GM20000 (cell line): ENCODE measurements around the gene ITGA3.

ENCODE experiments used
- DNase-seq: peaks from one replicate; pipeline ENCODE4 v3.0.0; 2012; ENCODE audit warnings: low spot score
- TF ChIP-seq, protein P1 (sequence below): IDR thresholded peaks from 2 replicates; pipeline ENCODE4 v1.5.1; 2012; ENCODE audit warnings: mild to moderate bottlenecking, control low read depth; ENCODE audit errors: extremely low read depth, missing control alignments

ITGA3 gene

GRCh38 chr17:50112694-50113093 lies 56.8 kb downstream of the ITGA3 start:
- TF ChIP-seq, protein P1, sequence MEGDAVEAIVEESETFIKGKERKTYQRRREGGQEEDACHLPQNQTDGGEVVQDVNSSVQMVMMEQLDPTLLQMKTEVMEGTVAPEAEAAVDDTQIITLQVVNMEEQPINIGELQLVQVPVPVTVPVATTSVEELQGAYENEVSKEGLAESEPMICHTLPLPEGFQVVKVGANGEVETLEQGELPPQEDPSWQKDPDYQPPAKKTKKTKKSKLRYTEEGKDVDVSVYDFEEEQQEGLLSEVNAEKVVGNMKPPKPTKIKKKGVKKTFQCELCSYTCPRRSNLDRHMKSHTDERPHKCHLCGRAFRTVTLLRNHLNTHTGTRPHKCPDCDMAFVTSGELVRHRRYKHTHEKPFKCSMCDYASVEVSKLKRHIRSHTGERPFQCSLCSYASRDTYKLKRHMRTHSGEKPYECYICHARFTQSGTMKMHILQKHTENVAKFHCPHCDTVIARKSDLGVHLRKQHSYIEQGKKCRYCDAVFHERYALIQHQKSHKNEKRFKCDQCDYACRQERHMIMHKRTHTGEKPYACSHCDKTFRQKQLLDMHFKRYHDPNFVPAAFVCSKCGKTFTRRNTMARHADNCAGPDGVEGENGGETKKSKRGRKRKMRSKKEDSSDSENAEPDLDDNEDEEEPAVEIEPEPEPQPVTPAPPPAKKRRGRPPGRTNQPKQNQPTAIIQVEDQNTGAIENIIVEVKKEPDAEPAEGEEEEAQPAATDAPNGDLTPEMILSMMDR: no peak
- no peak for DNase-seq

GRCh38 chr17:50113624-50114320 lies 57.9 kb downstream of the ITGA3 start:
- TF ChIP-seq, protein P1: no peak
- DNase-seq: no peak

- no peak for DNase-seq
- TF ChIP-seq, protein P1: no peak
Measured at GRCh38 chr17:50114401-50114800, 58.5 kb downstream of the ITGA3 start.

GRCh38 chr17:50114849-50115357 lies 59.0 kb downstream of the ITGA3 start:
- peak; percentile 81 for DNase-seq
- TF ChIP-seq, protein P1: peak; percentile 70

DNA sequence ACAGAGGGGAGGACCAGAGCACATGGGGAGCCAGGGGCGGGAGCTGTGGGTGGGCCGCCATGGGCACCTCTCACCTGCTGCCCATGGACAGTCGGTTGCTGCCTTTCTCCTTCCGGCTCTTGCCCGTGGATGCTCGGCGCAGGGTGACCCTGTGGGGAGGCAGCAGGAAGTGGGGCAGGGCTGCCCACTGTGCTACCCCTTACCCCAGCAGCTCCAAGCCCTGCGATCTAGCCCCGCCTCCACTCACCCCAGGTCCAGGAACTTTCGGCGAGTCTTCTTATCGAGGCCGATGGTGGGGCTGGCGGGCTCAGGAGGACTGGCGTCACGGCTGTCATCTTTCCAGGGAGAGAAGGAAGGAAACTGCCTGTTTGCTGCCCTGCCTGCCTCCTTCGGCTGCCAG lies 59.8 kb downstream of the ITGA3 start:
- TF ChIP-seq, protein P1: no peak
- no peak for DNase-seq

GRCh38 chr17:50117202-50118051 lies 61.5 kb downstream of the ITGA3 start:
- peak; percentile 82 for DNase-seq
- TF ChIP-seq, protein P1: peak; percentile 39
